Suprapubic skin (tissue), 4 donors: ENCODE data around the gene MAML2. TPM values are rescaled to one million over a fixed set of nuclear protein-coding genes. Genes with fewer than 3 reads are reported as not detected.
A peak's percentile ranks its signal among the peaks of the same experiment; 100 is the strongest.

Source experiments
- DNase-seq, 2 donors: peaks; one replicate each; pipeline ENCODE4 v3.0.0-alpha.2; 2019; ENCODE audit warnings: low spot score in 2 of 2
- H3K27ac ChIP-seq: fragments of 200-600 bp; sonication (generic); one replicate; pipeline ENCODE4 v1.5.1; 2019
- H3K27me3 ChIP-seq: fragments of 200-600 bp; sonication (generic); one replicate; pipeline ENCODE4 v1.5.1; 2019
- H3K36me3 ChIP-seq: fragments of 200-600 bp; sonication (generic); one replicate; pipeline ENCODE4 v1.5.1; 2019
- H3K4me1 ChIP-seq: fragments of 200-600 bp; sonication (generic); one replicate; pipeline ENCODE4 v1.5.1; 2019
- H3K4me3 ChIP-seq: fragments of 200-600 bp; sonication (generic); one replicate; pipeline ENCODE4 v1.5.1; 2019; ENCODE audit warnings: mild to moderate bottlenecking
- H3K9me3 ChIP-seq: fragments of 200-600 bp; sonication (generic); one replicate; pipeline ENCODE4 v1.5.1; 2019
- CTCF ChIP-seq, 2 donors: fragments of 200-600 bp in 1 of 2; fragments of 450-650 bp in 1 of 2; sonication (generic) in 1 of 2; IDR thresholded peaks; one replicate each; pipeline ENCODE4 v1.5.1; 2016 to 2019; ENCODE audit warnings: antibody characterized with exemption in 2 of 2, mild to moderate bottlenecking in 1 of 2, moderate library complexity in 1 of 2
- EP300 ChIP-seq: sonication (generic); formaldehyde crosslinking; IDR thresholded peaks from one replicate; pipeline ENCODE4 v1.6.1; 2017; ENCODE audit warnings: antibody characterized with exemption
- POLR2A ChIP-seq, 2 donors: fragments of 450-650 bp; IDR thresholded peaks; one replicate each; pipeline ENCODE4 v1.6.1; 2017; ENCODE audit warnings: antibody characterized with exemption in 2 of 2, mild to moderate bottlenecking in 2 of 2, moderate library complexity in 2 of 2
- POLR2AphosphoS5 ChIP-seq, 3 donors: sonication (generic); formaldehyde crosslinking; IDR thresholded peaks; one replicate each; pipeline ENCODE4 v1.6.1; 2017; ENCODE audit warnings: antibody characterized with exemption in 3 of 3
- WGBS: methylation state at CpG from one replicate; pipeline ENCODE4 v1.1.5; 2018; 5-methylcytosine and 5-hydroxymethylcytosine counted together
- total RNA-seq, 4 donors: library from RNA; depleted of rRNA; stranded (reverse); fragments of >200 nt; gene quantifications; one replicate each; pipeline ENCODE4 v1.1.0, GENCODE V29; 2016

MAML2 gene
- total RNA-seq, 4 donors from 2014 or later: 24.9 to 44.4 (median 30.9) TPM

GRCh38 chr11:96242971-96243647 lies 99.9 kb downstream of the MAML2 start:
- Histone ChIP-seq H3K36me3 (no peaks in the 10 kb centered on the region), H3K27me3 (no peaks in the 10 kb centered on the region), H3K4me1 (peaks cover 63% of the 10 kb centered on the region), H3K4me3 (peak overlapping the region; percentile 45), H3K27ac (peak overlapping the region; percentile 84), H3K9me3 (no peaks in the 10 kb centered on the region)
- TF ChIP-seq EP300 (no peak), POLR2AphosphoS5 (IDR thresholded peaks at IDR 0.05) (peak in 2 of 3 donors; percentile 77 to 87)
- peak; percentile 97 to 98 for DNase-seq
- WGBS: 0% methylated on average over 19 of the region's 19 CpGs

GRCh38 chr11:96242191-96242847 lies 100.7 kb downstream of the MAML2 start:
- H3K4me1 ChIP-seq: peaks cover 69% of the 10 kb centered on the region
- peak overlapping the region; percentile 45 for H3K4me3 ChIP-seq
- H3K36me3 ChIP-seq: no peaks in the 10 kb centered on the region
- H3K9me3 ChIP-seq: no peaks in the 10 kb centered on the region
- peak overlapping the region; percentile 84 for H3K27ac ChIP-seq
- DNase-seq: no peak
- 27% methylated on average over 2 of the region's 2 CpGs for WGBS
- TF ChIP-seq POLR2A (IDR thresholded peaks at IDR 0.05): no peak
- no peak for TF ChIP-seq POLR2AphosphoS5 (IDR thresholded peaks at IDR 0.05)
- TF ChIP-seq CTCF (IDR thresholded peaks at IDR 0.05): no peak
- TF ChIP-seq EP300: no peak
- no peaks in the 10 kb centered on the region for H3K27me3 ChIP-seq

- Histone ChIP-seq H3K27ac (peak overlapping the region; percentile 84), H3K9me3 (no peaks in the 10 kb centered on the region), H3K27me3 (no peaks in the 10 kb centered on the region), H3K4me3 (no peak overlapping the region), H3K36me3 (no peaks in the 10 kb centered on the region), H3K4me1 (peaks cover 69% of the 10 kb centered on the region)
- TF ChIP-seq POLR2AphosphoS5 (IDR thresholded peaks at IDR 0.05) (no peak), EP300 (no peak), POLR2A (IDR thresholded peaks at IDR 0.05) (no peak), CTCF (IDR thresholded peaks at IDR 0.05) (no peak)
- DNase-seq: no peak
- 66% methylated on average over 5 of the region's 5 CpGs for WGBS
Observed at GRCh38 chr11:96241331-96241841, 101.6 kb downstream of the MAML2 start.

- WGBS: 47% methylated on average over 2 of the region's 2 CpGs
- no peak for TF ChIP-seq EP300
- no peak for TF ChIP-seq POLR2AphosphoS5 (IDR thresholded peaks at IDR 0.05)
- no peak for TF ChIP-seq POLR2A (IDR thresholded peaks at IDR 0.05)
- TF ChIP-seq CTCF (IDR thresholded peaks at IDR 0.05): no peak
- Histone ChIP-seq H3K4me3 (no peak overlapping the region), H3K4me1 (peaks cover 71% of the 10 kb centered on the region), H3K27ac (peak overlapping the region; percentile 58), H3K27me3 (no peaks in the 10 kb centered on the region), H3K9me3 (no peaks in the 10 kb centered on the region), H3K36me3 (no peaks in the 10 kb centered on the region)
- DNase-seq: no peak
Observed at GRCh38 chr11:96238563-96239135, 104.3 kb downstream of the MAML2 start.

GRCh38 chr11:96237766-96238266 lies 105.2 kb downstream of the MAML2 start:
- Histone ChIP-seq H3K9me3 (no peaks in the 10 kb centered on the region), H3K36me3 (no peaks in the 10 kb centered on the region), H3K27ac (peak overlapping the region; percentile 58), H3K4me3 (no peak overlapping the region), H3K4me1 (peaks cover 67% of the 10 kb centered on the region), H3K27me3 (no peaks in the 10 kb centered on the region)
- TF ChIP-seq CTCF (IDR thresholded peaks at IDR 0.05): no peak
- no peak for TF ChIP-seq POLR2AphosphoS5 (IDR thresholded peaks at IDR 0.05)
- no peak for TF ChIP-seq EP300
- no peak for TF ChIP-seq POLR2A (IDR thresholded peaks at IDR 0.05)
- no peak for DNase-seq
- 32% methylated on average over 1 of the region's 1 CpG for WGBS
